Upper lobe of left lung (tissue), 4 donors: ENCODE measurements around the gene KCNK4.

Source experiments
- POLR2A ChIP-seq, 4 donors: fragments of 450-650 bp; IDR thresholded peaks; one replicate each; pipeline ENCODE4 v1.5.1; 2016 to 2017; ENCODE audit warnings: antibody characterized with exemption in 4 of 4, mild to moderate bottlenecking in 2 of 4
- TF ChIP-seq, protein P1 (sequence below), 6 experiments: fragments of 450-650 bp in 4 of 6; fragments of 200-600 bp in 2 of 6; sonication (generic) in 2 of 6; IDR thresholded peaks; one replicate each; pipeline ENCODE4 v1.5.1; 2016 to 2019; ENCODE audit warnings: antibody characterized with exemption in 6 of 6

GRCh38 chr11:64314146-64314804 lies 23.2 kb downstream of the KCNK4 start:
- TF ChIP-seq POLR2A (IDR thresholded peaks at IDR 0.05), result no peak
- TF ChIP-seq, protein P1, sequence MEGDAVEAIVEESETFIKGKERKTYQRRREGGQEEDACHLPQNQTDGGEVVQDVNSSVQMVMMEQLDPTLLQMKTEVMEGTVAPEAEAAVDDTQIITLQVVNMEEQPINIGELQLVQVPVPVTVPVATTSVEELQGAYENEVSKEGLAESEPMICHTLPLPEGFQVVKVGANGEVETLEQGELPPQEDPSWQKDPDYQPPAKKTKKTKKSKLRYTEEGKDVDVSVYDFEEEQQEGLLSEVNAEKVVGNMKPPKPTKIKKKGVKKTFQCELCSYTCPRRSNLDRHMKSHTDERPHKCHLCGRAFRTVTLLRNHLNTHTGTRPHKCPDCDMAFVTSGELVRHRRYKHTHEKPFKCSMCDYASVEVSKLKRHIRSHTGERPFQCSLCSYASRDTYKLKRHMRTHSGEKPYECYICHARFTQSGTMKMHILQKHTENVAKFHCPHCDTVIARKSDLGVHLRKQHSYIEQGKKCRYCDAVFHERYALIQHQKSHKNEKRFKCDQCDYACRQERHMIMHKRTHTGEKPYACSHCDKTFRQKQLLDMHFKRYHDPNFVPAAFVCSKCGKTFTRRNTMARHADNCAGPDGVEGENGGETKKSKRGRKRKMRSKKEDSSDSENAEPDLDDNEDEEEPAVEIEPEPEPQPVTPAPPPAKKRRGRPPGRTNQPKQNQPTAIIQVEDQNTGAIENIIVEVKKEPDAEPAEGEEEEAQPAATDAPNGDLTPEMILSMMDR (IDR thresholded peaks at IDR 0.05), result no peak
